Coronary artery (tissue), 2 donors: ENCODE measurements around the gene MYCBPAP.

Experiments used
- DNase-seq: peaks from one replicate; pipeline ENCODE4 v3.0.0-alpha.2; 2017; ENCODE audit warnings: low spot score
- H3K27ac ChIP-seq, 2 donors: fragments of 200-600 bp; sonication (generic); one replicate each; pipeline ENCODE4 v1.5.1; 2016 to 2019
- H3K4me3 ChIP-seq: fragments of 200-600 bp; sonication (generic); 2 replicates; pipeline ENCODE4 v1.5.1; 2016; ENCODE audit warnings: mild to moderate bottlenecking, moderate library complexity
- TF ChIP-seq, protein P1 (sequence below): fragments of 200-600 bp; sonication (generic); IDR thresholded peaks from one replicate; pipeline ENCODE4 v1.5.1; 2019; ENCODE audit warnings: antibody characterized with exemption

MYCBPAP gene

DNA sequence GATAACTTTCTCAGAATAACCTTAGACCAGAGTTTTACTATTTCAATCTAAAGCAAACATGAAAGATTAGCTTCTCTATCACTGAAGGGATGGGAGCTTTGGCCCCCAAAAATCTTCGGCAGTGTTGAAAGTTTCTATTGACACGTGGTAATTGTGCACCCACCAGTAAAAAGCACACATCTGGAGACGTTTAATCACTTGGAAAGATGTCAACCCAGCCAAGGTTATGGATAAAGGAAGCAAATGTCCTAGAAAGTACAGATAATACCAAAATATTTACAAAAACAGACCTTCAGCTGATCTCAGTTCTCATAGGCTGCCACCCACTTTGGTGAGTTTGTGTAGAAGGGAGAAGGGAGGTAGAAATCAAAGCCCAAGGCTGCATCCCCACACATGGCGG is 5.3 kb downstream of the MYCBPAP start:
- no peak for DNase-seq
- no peak overlapping the region for H3K27ac ChIP-seq
- no peak overlapping the region for H3K4me3 ChIP-seq
- TF ChIP-seq, protein P1, sequence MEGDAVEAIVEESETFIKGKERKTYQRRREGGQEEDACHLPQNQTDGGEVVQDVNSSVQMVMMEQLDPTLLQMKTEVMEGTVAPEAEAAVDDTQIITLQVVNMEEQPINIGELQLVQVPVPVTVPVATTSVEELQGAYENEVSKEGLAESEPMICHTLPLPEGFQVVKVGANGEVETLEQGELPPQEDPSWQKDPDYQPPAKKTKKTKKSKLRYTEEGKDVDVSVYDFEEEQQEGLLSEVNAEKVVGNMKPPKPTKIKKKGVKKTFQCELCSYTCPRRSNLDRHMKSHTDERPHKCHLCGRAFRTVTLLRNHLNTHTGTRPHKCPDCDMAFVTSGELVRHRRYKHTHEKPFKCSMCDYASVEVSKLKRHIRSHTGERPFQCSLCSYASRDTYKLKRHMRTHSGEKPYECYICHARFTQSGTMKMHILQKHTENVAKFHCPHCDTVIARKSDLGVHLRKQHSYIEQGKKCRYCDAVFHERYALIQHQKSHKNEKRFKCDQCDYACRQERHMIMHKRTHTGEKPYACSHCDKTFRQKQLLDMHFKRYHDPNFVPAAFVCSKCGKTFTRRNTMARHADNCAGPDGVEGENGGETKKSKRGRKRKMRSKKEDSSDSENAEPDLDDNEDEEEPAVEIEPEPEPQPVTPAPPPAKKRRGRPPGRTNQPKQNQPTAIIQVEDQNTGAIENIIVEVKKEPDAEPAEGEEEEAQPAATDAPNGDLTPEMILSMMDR, result no peak

DNA sequence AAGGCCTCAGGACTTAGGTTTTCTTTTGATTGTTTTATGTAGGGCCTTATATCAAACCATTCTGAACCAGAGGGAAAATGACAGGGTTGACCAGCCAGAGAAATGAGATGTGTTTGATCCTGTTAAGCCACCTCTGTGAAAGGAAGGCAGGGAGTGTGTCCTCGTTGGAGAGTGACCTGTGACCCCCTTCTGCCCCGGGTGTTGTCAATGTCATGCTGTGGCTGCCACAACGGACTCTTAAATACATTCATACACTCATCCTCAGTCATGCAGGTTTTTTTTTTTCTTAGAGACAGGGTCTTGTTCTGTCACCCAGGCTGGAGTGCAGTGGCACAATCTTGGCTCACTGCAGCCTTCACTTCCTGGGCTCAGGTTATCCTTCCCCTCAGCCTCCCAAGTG is 6.1 kb downstream of the MYCBPAP start:
- no peak for DNase-seq
- no peak overlapping the region for H3K4me3 ChIP-seq
- no peak overlapping the region for H3K27ac ChIP-seq
- TF ChIP-seq, protein P1, result no peak

DNA sequence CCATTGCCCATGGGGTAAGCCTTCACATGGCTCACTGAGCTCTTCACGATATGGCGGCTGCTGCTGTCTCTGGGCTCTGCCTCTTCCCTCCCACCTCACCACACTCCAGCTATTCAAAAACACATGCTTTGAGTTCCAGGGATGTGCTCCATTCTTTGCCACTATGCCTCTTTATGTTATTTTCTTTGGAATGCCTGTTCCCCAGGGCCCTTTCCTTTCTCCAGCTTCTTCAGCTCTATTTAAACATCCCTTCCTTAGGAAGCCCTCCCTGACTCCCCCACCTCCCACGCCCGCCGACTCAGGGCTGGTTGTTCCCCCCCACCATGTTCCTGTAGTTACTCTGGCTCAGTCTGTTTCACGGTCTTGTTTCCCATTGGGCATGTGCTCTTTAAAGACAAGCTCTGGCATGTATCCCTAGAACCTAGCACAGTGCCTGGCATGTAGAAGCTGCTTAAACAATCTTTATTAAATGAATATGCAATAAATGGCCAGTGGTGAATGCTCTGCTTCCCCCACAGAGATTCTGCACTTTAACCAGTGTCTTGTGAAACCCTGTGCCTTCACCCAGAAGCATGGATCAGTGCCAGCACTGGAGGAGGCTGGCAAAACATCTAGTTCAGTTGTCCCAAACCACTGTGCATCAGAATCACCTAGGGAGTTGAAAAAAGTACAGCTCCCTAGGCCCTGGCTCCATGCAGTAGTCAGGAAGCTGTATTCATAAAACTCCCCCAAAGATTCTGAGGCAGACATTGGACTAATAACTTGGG is 6.9 kb downstream of the MYCBPAP start:
- H3K27ac ChIP-seq, result no peak overlapping the region
- TF ChIP-seq, protein P1, result no peak
- H3K4me3 ChIP-seq, result no peak overlapping the region
- no peak for DNase-seq

DNA sequence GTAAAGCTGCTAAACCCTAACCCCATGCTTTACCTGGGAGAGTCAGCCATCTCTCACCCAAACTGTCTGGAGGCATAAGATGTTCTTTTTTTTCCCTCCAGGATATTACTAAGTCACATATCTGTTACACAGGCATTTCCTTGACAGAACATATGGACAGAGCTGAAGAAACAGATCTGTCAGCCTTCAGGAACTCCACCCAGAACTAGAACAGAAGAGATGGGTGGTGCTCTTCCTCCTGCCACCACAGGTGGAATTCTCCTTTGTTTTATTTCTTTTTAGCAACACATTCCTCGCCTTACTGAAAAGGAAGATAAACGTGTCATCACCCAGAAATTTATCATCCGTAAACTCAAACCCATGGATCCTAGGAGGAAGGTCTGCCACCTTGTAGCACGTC is 8.8 kb downstream of the MYCBPAP start:
- DNase-seq, result no peak
- Histone ChIP-seq H3K27ac (no peak overlapping the region), H3K4me3 (no peak overlapping the region)
- TF ChIP-seq, protein P1, result no peak

DNA sequence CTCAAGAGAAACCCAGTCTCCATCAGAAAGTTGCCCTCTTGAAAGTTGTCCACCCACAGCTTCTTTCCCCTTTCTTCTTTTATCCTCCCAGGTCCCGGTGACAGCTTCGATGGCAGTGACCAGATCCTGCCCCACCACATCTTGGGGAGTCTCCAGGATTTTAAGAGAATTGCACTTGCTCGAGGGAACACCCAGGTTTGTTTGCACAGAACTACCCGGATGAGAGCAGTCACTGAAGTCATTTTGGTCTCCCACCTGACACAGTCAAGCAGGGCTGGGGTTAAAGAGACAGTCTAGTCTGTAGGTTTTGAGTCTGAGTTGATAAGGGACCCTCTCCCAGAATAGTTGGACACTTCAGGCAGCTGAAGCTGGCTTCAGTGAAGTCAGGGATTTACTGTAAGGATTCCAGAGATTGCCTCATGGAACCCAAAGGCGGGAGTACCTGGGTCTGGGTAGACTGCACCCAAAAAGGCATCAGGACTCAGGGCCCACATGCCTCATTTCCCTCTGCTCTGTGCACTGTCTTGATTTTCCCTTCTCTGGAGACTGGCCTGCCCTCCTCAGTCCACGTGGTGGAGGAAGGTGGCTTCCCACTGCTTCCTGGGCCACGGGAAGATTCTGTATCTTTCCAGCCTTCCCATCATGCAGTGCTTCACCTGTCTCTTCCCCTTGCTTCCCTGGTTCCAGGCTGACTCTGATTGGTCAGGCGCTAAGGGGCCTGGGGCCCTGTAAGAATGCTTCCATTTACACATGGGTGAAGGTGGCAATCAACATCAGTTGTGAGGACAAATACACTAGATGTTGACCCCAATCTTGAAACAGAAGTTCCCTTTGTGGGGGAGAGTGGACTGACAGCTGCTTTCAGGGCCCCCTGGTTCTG is 9.5 kb downstream of the MYCBPAP start:
- H3K4me3 ChIP-seq, result no peak overlapping the region
- H3K27ac ChIP-seq, result no peak overlapping the region
- no peak for DNase-seq
- TF ChIP-seq, protein P1, result no peak

DNA sequence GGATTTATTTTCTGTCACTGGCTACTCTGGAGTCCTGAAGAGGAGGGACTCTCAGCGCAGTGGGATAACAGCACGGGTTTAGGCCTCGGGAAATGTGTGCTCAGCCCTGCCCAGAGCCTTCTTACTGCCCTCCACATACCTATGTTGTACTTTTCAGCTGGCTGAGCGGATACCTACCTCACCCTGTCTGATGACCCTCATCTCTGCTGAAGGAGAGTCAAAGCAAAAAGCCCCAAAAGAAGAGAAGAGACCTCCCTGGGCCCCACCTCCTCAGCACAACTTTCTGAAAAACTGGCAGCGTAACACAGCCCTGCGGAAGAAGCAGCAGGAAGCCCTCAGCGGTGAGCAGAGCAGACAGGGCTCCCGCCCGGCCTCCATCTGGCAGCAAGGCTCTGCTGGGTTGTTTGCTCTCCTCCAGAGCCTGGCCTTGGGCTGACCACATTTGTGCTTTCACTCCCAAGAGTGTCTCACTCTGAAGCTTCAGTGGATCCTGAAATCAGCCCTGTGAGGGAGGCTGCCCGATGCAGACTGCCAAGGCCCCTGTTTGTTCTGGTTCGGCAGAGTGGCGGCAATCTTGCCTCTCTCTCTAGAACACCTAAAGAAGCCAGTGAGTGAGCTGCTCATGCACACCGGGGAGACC is 10.3 kb downstream of the MYCBPAP start:
- Histone ChIP-seq H3K4me3 (no peak overlapping the region), H3K27ac (no peak overlapping the region)
- DNase-seq, result no peak
- TF ChIP-seq, protein P1, result no peak
